Measurements from ENCODE around the gene INPP5E. TPM values are rescaled to one million over a fixed set of nuclear protein-coding genes. Genes with fewer than 3 reads are reported as not detected.

The INPP5E gene
- total RNA-seq, 2 donors from 2014 or later, result 11.9 to 12.5 TPM

GRCh38 chr9:136424750-136425362, 14.8 kb downstream of the INPP5E start:
- H3K4me1 ChIP-seq (ENCODE audit: control insufficient read depth in 1 of 2, low read depth in 2 of 2), result no peaks in the 10 kb centered on the region
- no peak overlapping the region for H3K4me3 ChIP-seq
- no peaks in the 10 kb centered on the region for H3K27me3 ChIP-seq (replicated peaks; ENCODE audit: insufficient read depth)
- ATAC-seq (ENCODE audit: insufficient number of reproducible peaks, low FRiP score, low read depth) (no peak), DNase-seq (ENCODE audit: low spot score) (no peak)
- no peaks in the 10 kb centered on the region for H3K9me3 ChIP-seq
- no peak overlapping the region for H3K27ac ChIP-seq
- no peak for TF ChIP-seq CTCF (IDR thresholded peaks at IDR 0.05)
- H3K36me3 ChIP-seq, result peaks cover 47% of the 10 kb centered on the region

- no peak for TF ChIP-seq CTCF (IDR thresholded peaks at IDR 0.05)
- ATAC-seq (ENCODE audit: insufficient number of reproducible peaks, low FRiP score, low read depth) (no peak), DNase-seq (ENCODE audit: low spot score) (no peak)
- no peaks in the 10 kb centered on the region for H3K9me3 ChIP-seq
- peaks cover 53% of the 10 kb centered on the region for H3K36me3 ChIP-seq
- H3K4me1 ChIP-seq (ENCODE audit: control insufficient read depth in 1 of 2, low read depth in 2 of 2), result no peaks in the 10 kb centered on the region
- H3K4me3 ChIP-seq, result no peak overlapping the region
- no peak overlapping the region for H3K27ac ChIP-seq
- H3K27me3 ChIP-seq (replicated peaks; ENCODE audit: insufficient read depth), result no peaks in the 10 kb centered on the region
These were observed 16.1 kb downstream of the INPP5E start for GRCh38 chr9:136423432-136424146.

- ATAC-seq (ENCODE audit: insufficient number of reproducible peaks, low FRiP score, low read depth), result no peak
- peaks cover 57% of the 10 kb centered on the region for H3K36me3 ChIP-seq
- no peak for TF ChIP-seq CTCF (IDR thresholded peaks at IDR 0.05)
- H3K4me3 ChIP-seq, result no peak overlapping the region
- no peaks in the 10 kb centered on the region for H3K9me3 ChIP-seq
- DNase-seq (ENCODE audit: low spot score), result no peak
- no peaks in the 10 kb centered on the region for H3K4me1 ChIP-seq (ENCODE audit: control insufficient read depth in 1 of 2, low read depth in 2 of 2)
- H3K27ac ChIP-seq, result no peak overlapping the region
- H3K27me3 ChIP-seq (replicated peaks; ENCODE audit: insufficient read depth), result no peaks in the 10 kb centered on the region
These were observed 16.8 kb downstream of the INPP5E start for GRCh38 chr9:136422876-136423275.

- no peaks in the 10 kb centered on the region for H3K27me3 ChIP-seq (replicated peaks; ENCODE audit: insufficient read depth)
- H3K36me3 ChIP-seq, result peaks cover 68% of the 10 kb centered on the region
- H3K4me3 ChIP-seq, result no peak overlapping the region
- no peaks in the 10 kb centered on the region for H3K4me1 ChIP-seq (ENCODE audit: control insufficient read depth in 1 of 2, low read depth in 2 of 2)
- no peaks in the 10 kb centered on the region for H3K9me3 ChIP-seq
- TF ChIP-seq CTCF (IDR thresholded peaks at IDR 0.05), result no peak
- DNase-seq (ENCODE audit: low spot score) (no peak), ATAC-seq (ENCODE audit: insufficient number of reproducible peaks, low FRiP score, low read depth) (no peak)
- no peak overlapping the region for H3K27ac ChIP-seq
These were observed 17.9 kb downstream of the INPP5E start for GRCh38 chr9:136421791-136422190.

GRCh38 chr9:136419092-136419420, 20.6 kb downstream of the INPP5E start:
- no peak overlapping the region for H3K4me3 ChIP-seq
- no peak for ATAC-seq (ENCODE audit: insufficient number of reproducible peaks, low FRiP score, low read depth)
- no peak for TF ChIP-seq CTCF (IDR thresholded peaks at IDR 0.05)
- H3K36me3 ChIP-seq, result peaks cover 88% of the 10 kb centered on the region
- H3K27me3 ChIP-seq (replicated peaks; ENCODE audit: insufficient read depth), result no peaks in the 10 kb centered on the region
- H3K4me1 ChIP-seq (ENCODE audit: control insufficient read depth in 1 of 2, low read depth in 2 of 2), result no peaks in the 10 kb centered on the region
- H3K9me3 ChIP-seq, result no peaks in the 10 kb centered on the region
- H3K27ac ChIP-seq, result no peak overlapping the region
- DNase-seq (ENCODE audit: low spot score), result no peak
